Amniotic epithelial cell (primary cell): ENCODE results near the gene EXOC3L1.

ENCODE experiments used
- DNase-seq: peaks from one replicate; pipeline ENCODE4 v3.0.0-alpha.2; 2010; ENCODE audit warnings: low read depth

Gene EXOC3L1, protein sequence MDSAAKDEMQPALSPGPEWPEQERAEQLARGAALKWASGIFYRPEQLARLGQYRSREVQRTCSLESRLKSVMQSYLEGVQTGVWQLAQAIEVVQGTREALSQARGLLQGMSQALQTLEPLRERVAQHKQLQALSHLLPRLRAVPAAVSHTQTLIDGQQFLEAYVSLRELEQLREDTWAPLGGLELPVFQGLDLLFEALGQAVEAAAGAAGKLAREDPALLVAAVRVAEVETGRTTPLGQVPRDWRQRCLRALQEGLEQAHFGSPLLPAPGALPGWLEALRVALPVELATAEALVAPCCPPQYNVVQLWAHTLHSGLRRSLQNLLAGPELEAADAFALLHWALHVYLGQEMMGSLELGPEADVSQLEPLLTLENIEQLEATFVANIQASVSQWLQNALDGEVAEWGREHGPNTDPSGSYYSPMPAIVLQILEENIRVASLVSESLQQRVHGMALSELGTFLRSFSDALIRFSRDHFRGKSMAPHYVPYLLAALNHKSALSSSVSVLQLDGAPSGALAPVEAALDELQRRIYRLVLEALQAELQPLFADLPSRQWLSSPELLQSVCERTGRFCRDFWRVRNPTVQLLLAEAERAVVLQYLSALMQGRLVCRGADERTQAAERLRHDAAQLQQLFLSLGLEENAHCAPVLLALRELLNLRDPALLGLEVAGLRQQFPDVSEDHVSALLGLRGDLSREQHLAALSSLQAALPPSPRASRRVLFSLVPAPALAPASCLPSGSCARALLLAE

DNA sequence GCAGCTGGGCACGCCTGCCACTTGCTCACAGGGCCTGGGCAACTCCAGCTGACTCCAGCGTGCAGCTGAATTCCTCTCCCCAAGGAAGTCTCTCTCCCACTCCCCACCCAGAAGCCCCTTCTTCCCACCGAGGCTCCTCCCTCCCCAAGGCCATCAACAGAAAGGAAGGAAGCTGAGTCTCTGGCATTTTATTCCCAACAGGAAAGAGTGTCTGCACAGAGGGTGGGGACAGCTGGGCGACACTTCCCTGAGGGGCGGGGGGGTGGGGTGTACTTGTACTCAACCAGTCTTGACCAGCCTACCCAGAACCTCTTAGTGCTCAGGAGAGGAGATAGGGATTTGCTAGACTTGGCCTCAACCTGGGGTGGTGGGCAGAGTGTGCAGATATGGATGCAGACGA is at the start of gene EXOC3L1:
Gene EXOC3L1, minus strand, starts transcription at position 96 of the 400 bp plus-strand sequence. CDS start 460 bp downstream, outside the sequence.
- no peak for DNase-seq

DNA sequence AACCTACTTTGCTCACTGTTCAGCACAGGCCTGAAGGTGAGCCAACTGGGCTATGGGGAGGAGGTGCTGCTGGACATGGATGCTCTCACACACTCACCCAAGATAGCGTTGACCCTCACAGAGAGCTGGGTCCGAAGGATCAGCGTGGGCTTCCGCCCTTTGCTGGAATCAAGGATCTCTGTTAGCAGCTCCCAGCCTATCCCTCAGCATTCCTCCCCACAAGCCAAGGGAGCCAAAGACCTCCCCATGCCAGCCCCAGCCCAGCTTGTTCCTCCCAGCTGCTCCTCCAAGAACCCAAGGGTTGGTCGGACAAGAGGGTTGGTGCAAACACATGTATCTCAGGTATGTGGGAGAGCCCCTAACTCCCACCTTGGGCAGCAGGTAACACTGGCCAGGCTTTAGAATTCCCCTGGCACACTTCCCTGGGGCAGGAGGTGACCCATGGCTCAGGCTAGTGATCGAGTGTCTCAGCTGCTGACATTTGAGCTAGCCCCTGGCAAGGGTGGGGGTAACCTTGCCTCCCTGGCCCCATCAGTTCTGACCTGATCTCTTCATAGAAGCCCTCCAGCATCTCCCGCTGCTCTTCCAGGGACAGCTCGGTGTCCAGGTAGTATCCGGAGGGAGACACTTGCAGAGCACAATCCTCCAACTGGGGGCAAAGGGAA is 49.0 kb upstream of the EXOC3L1 start:
- DNase-seq = no peak

DNA sequence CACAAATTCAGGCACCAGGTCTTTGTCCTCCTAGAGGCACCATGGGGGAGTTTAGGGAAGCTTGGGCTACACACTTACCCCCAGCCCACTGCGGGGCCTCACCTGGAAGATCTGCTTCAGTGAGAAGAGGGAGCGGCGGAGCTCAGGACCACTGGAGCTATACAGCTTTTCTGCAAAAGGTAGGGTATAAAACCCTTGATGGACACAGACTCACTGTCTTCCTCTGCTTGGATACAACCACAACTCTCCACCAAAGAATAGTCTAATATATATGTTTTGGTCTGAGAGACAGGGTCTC is 48.3 kb upstream of the EXOC3L1 start:
- DNase-seq = no peak

DNA sequence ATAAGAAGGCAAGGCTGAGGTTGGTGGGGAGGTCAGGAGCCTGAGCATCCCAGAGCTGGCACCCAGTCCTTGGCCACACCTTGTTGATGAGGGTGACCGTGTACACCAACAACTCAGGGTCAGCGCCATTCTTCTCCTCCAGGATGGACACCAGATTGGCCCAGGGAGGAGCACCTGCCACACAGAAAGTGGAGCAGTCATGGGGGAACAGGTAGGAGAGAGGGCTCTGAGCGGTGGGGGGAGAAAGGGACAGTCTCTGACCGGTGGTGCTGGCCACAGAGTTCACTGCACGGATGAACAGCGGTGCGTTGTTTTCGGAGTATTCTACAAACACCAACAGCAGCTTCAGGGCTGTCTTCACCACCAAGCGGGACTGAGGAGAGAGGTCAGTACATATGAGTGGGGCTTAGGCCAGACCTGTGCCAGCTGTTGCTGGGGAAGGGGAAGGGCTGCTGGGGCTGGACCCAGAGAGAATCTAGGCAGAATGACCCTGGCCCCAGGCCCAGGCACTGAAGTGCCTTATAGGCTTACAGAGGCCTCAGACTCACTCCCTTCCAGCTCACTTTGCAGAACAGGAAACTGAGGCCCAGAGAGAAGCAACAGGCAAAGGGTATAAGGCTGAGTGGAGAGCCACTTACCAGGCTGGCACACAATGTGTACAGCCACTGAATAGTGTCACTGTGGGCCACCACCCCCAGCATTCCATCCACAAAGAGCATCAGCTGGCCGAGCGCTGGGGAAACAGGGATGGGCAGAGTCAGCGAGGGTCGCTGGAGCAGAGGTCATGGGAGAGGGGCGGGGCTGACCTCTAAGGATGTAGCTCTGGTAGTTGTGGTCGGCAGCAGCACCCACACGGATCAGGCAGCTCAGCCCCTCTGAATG is 47.7 kb upstream of the EXOC3L1 start:
- no peak for DNase-seq

DNA sequence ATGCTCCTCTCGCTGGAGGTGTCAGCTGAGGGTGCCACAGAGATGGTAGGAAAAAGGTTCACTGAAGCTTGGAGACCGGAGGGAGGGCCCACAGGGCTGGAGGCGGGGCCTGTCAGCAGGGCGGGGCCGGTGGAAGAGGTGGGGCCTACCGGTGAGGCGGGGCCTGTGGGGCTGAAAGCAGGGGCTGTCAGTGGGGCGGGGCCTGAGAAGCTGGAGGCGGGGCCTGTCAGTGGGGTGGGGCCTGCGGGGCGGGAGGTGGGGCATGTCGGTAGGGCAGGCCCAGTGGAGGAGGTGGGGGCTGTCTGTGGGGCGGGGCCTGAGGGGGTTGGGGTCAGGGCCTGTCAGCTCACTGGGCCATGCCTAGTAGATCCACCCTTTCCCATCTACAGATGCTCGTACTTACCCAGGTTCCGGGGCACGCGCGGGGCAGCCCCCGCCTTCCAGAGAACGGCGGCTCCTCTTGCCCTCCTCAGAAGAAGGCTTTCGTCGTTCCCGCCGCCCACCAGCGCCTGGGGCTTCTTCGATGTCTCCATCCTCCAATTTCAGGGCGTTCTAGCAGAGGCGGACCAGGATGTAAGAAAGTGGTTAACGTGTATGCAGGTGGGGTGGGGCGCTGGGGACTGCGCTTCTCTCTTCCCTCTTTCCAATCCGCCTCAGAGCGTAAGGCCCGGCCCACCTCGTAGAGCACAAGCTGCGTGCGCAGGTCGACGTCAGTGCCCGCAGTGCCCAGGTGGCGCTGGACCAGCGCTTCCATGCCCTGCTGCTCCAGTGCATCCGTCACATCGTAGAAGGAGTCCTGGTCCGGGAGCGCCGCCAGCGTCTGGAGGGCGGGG is 46.8 kb upstream of the EXOC3L1 start:
- DNase-seq = peak; percentile 58

DNA sequence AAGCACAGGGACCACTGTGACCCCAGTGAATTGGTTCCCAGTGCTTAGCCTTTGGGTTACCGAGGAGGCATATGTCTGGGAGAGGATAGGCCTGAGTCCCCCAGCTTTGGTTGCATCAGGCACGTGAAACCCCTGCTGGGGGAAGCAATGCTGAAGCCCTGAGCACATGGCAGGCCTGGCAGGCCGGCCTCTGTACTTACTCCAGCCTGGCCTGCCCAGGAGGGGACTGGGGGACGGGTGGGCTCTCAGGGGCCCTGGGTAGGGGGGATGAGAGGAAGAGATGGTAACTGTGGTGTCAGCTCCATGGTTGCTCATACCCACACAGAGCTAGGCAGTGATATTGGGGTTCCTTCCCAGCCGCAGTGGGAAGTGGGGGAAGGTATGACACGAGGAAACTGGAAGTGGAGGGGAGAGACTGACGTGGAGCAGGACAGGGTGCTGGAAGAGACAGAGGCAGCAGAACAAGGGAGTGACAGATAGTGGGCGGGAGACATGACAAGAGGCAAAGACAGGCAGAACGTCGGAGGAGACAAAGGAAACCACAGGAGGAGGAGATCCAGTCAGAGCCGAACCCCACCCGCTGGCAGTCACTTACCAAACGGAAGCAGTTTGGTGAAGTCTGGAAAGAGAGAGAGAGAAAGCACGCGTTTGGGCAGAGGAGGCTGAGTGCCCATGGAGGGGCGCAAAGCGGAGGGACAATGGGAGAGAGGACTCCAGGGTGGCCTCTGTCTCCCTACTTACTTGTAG is 46.1 kb upstream of the EXOC3L1 start:
- DNase-seq = no peak

DNA sequence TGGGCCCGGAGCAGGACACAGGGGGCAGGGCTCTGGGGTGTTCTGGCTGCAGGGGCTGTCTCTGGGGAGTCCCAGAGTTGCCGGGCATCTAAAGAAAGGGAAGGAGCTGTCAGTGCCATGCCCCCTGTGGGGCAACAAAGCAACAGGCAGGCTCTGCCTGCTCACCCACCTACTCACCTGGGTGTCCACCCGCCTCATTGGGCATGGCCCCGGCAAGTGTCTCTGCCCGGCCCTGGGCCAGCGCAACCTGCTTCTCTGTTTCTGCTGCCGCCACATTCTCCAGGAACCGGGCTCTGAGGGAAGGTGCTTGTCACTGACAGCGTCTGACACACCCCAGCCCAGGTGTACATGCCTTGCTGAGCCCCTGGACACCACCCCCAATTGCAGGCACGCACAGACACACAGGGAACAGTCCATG is 44.3 kb upstream of the EXOC3L1 start:
- no peak for DNase-seq

DNA sequence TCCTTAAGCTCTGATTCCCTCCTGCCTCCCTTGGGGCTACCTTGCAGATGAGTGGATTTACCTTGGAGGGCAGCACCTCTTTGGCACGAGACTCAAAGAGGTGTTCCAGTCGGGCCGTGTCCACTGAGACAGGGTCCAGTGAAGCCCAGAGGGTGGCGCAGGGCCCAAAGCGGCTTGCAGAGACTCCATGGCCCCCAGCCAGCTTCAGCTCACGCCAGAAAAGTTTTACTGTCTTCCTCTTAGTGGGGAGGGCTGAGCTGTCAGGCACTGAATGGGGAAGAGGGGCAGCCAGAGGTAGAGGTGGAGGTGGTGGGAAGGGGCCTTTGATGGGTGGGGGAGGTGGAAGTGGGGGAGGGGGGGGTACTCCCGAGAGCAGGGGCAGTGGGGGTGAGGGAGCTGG is 43.7 kb upstream of the EXOC3L1 start:
- DNase-seq = no peak

DNA sequence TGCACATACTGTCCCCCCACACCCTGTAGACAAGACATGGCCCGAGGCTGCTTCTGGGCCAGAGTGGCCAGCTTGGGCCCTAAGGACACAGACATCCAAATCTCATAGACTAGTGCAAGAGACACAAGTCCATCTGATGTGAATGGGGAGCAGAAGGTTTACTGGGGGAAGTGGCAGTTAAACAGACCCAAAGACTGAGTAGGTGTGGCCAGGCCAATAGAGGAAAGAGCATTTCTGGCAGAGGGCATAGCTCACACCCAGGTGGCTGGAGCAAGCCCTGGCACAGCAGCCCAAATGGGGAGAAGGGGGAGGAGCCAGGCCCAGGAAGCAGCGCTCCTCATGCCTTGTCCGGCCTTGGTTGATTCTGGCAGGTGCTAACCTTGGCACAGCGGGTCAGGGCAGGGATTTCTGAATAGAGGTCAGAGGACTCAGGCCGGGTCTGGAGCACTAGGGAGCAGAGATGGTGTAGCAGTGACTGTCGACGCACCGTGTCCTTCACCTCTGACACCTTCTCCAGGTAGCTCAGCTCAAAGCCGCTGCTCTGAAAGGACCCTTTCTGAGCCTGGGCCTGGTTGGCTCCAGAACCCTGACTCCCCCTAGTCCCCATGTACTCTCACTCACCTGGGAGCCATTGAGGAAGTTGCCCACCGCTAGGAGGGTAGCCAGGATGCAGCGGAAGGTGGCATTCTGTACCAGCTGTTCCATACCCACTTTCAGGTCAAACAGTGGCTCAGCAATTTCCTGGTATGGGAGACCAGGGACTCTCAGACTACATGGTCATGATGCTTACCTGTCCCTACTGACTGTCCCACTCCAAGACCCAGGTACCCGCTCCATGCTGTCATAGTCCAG is 41.1 kb upstream of the EXOC3L1 start:
- DNase-seq = no peak

DNA sequence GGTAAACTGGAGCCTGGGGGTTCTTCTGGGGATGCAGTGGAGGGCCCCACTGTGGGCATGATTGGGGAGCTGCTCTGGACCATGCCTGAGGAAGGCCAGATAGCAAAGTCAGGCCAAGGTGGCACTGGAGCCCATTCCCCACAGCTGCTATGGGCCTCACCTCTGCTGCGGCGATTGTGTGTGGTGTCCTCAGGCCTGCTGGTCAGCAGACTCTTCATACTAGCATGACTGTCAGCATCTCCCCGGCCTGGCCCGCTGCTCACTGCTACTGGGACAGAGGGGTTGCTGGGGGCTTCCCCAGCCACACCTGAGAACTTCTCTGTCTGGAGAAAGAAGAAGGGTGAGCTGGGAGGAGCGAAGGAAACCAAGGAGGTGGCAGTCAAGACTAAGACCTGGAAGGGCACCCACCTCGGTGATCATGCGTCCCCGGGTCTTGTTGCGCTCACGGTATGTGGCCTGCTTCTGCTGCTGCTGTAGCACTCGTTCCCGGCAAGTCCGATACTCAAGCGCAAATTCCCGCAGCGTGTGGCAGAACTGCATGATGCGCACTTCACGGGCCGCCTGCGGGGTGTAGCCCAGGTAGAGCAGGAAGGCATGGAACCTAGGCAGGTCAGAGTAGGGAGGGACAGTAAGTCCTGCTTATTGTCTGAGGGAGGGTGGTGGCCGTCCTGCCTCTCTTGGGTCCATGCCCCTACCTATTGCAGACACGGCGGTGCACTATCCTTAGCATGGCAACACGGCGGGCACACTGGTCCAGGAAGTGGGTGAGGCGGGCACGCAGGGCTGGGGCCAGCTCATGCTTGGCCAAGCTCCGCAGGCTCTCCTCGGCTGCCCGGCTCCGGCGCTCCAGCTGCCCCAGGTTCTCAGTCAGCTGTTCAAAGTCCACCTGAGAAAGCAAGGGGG is 40.2 kb upstream of the EXOC3L1 start:
- DNase-seq = no peak

DNA sequence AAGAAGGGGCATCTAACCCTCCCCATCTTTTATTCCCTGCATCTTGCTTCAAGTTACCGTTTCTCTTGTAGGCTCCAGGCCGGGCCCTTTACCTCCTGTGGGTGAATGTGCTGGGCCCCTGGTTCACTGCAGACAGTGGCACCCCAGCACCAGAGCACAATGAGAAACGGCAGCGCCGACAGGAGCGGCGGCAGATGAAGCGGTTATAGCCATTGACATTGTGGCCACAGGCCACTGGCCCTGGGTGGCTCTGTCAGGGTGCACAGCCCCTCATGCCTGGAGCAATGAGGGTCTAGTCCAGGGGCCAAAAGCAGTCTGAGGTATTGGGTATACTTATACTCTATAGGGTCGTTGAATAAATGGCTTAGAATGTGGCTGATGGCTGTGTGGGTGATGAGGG is 39.0 kb upstream of the EXOC3L1 start:
- no peak for DNase-seq

DNA sequence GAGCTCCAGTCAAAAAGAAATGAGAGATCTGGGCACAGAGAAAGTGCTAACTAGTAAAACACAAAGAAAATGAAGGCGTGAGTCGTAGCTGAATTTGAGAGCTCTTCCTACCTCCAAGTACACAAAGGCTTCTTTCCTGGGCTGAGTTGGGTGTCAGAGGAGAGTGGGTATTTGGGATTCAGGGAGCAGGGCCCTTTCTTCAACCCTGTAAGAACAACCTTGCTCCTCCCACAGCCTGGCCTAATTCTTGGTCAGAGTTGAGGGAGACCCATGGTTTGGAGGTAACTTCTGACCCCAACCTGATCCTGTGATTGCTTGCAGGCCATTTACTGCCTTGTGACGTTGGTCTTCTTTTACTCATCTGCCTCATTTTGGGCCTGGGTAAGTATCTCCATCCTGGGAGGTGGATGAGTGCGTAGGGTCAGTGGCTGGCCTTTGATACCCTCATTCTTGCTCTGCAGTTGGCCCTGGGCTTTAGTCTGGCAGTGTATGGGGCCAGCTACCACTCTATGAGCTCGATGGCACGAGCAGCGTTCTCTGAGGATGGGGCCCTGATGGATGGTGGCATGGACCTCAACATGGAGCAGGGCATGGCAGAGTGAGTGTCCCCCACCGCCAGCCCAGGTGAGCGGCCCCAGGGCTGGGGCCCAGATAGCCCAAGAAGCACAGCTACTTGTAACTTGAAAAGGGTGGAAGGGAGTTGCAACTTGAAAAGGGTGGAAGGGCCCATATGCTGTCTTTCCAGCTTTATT is 38.3 kb upstream of the EXOC3L1 start:
- no peak for DNase-seq

DNA sequence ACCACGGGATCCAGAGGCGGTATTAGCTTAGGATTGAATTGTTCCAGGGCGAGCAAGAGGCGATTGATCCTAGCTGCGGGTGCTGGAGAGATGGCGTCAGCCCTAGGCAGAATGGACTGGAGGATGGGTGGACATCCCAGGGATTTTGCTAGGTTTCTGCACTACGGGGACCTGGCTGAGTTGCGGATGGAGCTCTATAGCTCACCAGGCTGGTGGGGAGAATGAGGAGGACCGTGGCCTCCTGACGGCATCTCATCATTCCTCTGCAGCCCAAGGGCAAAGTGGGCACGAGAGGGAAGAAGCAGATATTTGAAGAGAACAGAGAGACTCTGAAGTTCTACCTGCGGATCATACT is 37.6 kb upstream of the EXOC3L1 start:
- no peak for DNase-seq

DNA sequence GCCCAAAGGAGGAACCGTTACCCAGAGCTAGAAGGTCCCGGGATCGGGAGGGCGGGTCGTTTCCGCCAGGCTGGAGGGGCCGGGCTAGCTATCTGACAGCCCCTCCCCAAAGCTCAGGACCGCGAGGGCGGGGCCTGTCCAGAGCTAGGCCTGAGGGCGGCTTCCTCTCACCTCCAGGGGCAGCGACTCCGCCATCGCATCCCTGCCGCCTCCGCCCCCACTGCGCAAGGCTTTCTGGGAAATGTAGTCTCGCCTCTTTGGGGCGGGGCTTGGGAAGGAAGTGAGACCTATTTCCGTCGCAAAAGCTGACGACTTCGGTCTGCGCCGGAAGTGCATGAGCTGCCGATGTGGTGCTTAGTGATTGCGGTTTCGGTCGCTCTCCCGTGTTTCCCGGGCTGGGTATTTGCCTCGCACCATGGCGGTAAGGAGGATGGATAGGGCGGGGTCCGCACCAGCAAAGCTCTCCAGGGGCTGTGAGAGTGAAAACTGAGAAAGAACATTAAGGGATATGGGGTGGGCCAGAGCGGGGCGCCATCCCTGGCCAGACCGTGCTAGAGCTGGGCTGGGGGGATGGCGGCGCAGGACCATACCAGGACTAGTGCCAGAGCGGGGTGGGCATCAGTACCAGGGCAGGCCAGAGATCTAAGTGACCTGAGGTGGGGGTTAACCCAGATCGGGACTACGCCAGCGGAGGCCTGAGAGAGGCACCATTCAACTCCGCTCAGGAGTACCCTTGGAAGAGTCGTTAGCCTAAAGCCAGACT is 37.0 kb upstream of the EXOC3L1 start, which contains the start of gene TMEM208:
Gene TMEM208, plus strand, starts transcription at position 327 of the 763 bp plus-strand sequence. Its CDS starts 89 bp downstream, at position 416.
- DNase-seq = peak; percentile 97

DNA sequence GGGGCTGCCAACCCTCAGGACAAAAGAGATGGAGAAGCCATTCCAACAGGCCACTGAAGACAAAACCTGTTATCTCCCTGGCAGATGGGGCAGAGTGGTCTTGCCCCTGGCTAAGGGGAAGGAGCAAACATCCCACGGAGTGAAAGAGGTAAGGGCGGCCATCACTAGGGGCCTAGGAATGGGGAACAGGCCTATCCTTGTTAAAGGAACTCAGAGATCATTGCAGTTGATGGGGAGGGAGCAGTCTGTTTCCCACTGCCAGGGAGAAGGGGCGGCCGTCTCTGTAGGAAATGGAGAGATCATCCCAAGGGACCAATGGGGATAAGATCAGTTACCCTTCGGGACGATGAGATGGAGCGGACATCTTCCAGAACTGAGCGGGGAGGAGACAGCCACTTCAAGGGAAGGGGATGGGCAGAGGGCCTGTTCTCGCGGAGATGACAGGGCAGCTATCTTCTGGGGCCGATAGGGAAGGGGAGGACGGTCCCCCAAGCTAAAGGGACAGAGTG is 36.4 kb upstream of the EXOC3L1 start:
- no peak for DNase-seq

DNA sequence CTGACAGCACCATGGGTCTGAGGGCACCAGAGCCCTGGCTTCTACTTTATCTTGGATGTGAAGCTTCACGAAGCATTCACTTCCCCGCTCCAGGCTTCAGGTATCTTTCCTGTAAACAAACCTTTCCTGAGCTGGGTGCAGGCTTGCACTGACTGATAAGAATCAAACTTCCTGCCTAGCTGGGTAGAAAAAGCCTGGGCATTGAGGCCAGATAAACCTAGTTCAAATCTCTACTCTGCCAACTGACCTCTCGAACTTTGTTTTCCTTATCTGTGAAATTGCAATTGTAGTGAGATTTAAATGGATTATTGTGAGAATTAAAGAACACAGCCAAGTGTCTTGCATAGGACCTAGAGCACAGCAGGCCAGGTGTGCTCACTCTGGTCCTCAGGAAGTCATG is 34.1 kb upstream of the EXOC3L1 start:
- no peak for DNase-seq
